HG03342 (cell line): ENCODE results near the gene PRAMEF33.
"Not testable (repeated sequence)": the region's sequence is repeated elsewhere in the genome, so short reads cannot be mapped to it uniquely, and the experiment has no call there.

ENCODE experiments used
- ATAC-seq: cut with Tn5 transposase; IDR thresholded peaks from one replicate; pipeline ENCODE4 v1.9.1; 2021; ENCODE audit warnings: mild to moderate bottlenecking, moderate library complexity; ENCODE audit not compliant: unreplicated experiment

Gene PRAMEF33, protein sequence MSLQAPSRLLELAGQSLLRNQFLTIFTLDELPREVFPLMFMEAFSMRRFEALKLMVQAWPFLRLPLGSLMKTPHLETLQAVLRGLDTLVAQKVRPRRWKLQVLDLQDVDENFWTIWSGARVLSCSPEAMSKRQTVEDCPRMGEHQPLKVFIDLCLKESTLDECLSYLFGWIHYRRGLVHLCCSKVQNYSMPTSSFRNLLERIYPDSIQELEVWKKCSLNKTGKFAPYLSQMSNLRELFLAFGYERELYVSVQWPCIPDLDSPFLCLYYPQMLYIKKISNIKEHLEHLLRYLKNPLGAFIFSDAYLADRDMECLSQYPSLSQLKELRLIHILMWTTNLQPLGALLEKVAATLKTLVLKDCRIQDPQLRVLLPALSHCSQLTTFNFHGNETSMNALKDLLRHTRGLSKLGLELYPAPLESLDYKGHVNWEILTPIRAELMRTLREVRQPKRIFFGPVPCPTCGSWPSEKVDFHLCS

GRCh38 chr1:13303239-13303638, at the start of gene PRAMEF33:
Gene PRAMEF33 (plus strand): TSS chr1:13303539. CDS start chr1:13305955, 2,416 bp downstream.
- ATAC-seq = not testable (repeated sequence)

DNA sequence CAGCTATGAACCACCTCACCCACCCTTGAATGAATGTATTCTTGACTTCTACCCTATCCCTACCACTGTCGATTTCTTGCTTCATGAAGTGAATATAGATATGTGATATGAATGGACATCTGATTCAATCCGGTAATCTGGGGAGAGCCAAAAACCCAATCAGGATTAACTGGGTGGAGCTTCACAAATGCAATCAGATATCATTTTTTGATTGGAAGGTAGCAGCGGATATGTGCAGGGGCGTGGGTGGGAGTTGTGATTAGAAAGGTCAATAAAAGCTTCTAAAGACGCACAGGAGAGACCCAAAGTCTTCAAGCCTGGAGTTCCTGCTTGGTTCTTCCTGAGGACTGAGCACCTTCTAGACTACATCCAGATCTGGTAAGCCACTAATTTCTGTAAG, 49.4 kb upstream of the PRAMEF33 start, which contains the start of gene PRAMEF5:
TSS of gene PRAMEF5 (plus strand) at position 301 of the 400 bp plus-strand sequence. CDS start 5,071 bp downstream, outside the sequence.
- not testable (repeated sequence) for ATAC-seq

GRCh38 chr1:13265124-13265523, 38.2 kb upstream of the PRAMEF33 start:
- ATAC-seq = not testable (repeated sequence)

GRCh38 chr1:13277016-13277415, 26.3 kb upstream of the PRAMEF33 start:
- ATAC-seq = not testable (repeated sequence)

- not testable (repeated sequence) for ATAC-seq
These were observed 23.7 kb upstream of the PRAMEF33 start for GRCh38 chr1:13279617-13280016.

- ATAC-seq = not testable (repeated sequence)
These were observed 18.3 kb upstream of the PRAMEF33 start, which contains the start of gene PRAMEF8 for GRCh38 chr1:13285037-13285436. Gene PRAMEF8 (minus strand): TSS chr1:13285137. CDS start chr1:13284091, 1,046 bp downstream.

GRCh38 chr1:13289030-13289429, 14.3 kb upstream of the PRAMEF33 start:
- not testable (repeated sequence) for ATAC-seq

DNA sequence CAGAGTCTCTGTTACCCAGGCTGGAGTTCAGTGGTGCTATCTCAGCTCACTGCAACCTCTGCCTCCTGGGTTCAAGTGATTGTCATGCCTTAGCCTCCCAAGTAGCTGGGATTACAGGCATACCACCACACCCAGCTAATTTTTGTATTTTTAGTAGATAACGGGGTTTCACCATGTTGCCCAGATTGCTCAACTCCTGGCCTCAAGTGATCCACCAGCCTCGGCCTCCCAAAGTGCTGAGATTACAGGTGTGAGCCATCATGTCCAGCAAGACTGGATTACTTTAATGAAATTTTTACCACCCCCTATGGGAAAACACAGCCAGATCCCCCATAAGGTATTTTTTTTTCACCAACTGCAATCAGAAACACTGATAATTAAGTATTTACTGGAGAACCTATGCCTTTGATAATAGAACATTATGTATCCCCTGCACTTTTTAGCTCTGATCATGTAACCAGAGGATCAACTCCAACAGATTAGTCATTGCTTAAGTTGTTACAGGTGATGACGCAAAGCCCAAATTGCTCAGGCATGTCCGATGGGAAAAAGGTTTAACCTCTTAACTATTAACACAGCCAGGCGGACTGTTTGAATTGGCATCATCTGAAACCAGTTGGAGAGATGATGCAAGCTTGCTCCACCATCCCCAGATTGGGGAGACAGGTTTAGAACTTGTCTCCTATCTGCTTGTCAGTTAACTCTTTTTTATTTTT, 6.0 kb upstream of the PRAMEF33 start:
- not testable (repeated sequence) for ATAC-seq

- not testable (repeated sequence) for ATAC-seq
These were observed 4.6 kb upstream of the PRAMEF33 start for GRCh38 chr1:13298699-13299098.

DNA sequence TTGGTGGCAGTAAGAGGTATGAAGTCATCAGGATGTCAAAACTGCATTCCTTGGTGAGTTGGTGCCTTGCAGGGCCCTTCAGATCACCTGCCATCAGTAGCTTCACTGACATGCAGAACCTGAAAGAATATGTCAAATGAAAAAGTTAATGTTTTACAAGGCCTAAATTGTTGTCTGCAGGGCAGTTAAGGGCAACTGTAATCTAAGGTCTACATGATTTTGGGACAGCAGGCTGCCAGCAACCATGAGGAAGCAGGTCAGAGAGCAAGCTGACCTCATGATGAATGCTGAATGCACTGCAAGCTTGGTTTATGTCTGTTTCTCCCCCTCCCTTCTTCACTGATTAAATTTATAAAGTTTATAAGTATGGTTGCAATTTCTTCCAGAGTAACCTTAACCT, 1.1 kb upstream of the PRAMEF33 start:
- not testable (repeated sequence) for ATAC-seq

DNA sequence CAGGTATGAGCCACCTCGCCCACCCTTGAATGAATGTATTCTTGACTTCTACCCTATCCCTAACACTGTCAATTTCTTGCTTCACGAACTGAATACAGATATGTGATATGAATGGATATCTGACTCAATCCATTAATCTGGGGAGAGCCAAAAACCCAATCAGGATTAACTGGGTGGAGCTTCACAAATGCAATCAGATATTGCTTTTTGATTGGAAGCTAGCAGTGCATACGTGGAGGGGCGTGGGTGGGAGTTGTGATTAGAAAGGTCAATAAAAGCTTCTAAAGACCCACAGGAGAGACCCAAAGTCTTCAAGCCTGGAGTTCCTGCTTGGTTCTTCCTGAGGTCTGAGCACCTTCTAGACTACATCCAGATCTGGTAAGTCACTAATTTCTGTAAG, 11.9 kb downstream of the PRAMEF33 start, which contains the start of gene PRAMEF15:
TSS of gene PRAMEF15 (plus strand) at position 301 of the 400 bp plus-strand sequence. CDS start 2,827 bp downstream, outside the sequence.
- ATAC-seq = not testable (repeated sequence)

- not testable (repeated sequence) for ATAC-seq
These were observed 39.2 kb downstream of the PRAMEF33 start for GRCh38 chr1:13342496-13342895.

DNA sequence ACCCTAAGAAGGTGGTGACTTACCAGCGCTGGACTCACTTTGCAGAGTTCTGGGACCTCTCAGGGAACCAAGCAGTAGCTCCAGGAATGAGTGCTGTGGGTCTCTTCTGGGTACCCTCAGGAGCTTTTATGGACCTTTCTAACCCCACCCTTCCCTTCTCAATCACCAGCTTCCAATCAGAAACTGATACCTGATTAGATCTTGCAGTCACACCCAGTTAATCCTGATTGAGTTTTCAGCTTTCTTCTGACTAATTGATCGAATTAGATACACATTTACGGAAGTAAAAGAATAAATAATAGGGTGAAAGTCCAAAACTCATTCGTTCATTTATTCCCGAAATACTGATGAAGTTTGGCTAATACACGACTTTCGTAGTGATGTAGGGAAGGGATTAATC, 43.7 kb downstream of the PRAMEF33 start, which contains the start of gene PRAMEF14:
TSS of gene PRAMEF14 (minus strand) at position 101 of the 400 bp plus-strand sequence. CDS start 1,820 bp downstream, outside the sequence.
- not testable (repeated sequence) for ATAC-seq

GRCh38 chr1:13353476-13353875, 50.1 kb downstream of the PRAMEF33 start:
- not testable (repeated sequence) for ATAC-seq

DNA sequence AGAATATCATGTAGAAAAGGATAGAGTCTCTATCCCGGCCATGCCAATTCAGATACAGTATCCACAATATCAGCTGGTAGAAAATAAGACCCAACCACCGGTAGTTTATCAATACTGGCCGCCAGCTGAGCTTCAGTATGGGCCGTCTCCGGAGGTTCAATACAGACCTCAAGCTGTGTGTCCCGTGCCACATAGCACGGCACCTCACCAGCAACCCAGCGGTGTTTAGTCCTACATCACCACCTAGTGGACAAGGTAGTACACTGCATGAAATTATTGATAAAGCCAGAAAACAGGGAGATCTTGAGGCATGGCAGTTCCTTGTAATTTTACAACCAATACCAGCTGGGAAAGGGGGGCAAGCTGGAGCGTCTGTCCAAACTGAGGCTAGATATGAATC, 51.1 kb downstream of the PRAMEF33 start:
- not testable (repeated sequence) for ATAC-seq

- not testable (repeated sequence) for ATAC-seq
These were observed 53.4 kb downstream of the PRAMEF33 start for GRCh38 chr1:13356774-13357173.
